Stimulated activated naive CD4-positive, alpha-beta T cell (primary cell): ENCODE results near the gene CETN3.
"Not testable (repeated sequence)": the region's sequence is repeated elsewhere in the genome, so short reads cannot be mapped to it uniquely, and the experiment has no call there.

ENCODE experiments used
- DNase-seq, 6 experiments: peaks; one replicate each; lab custom pipeline; 2025; lab: John Stamatoyannopoulos, UW

CETN3 gene

GRCh38 chr5:90383903-90384302 lies 25.7 kb downstream of the CETN3 start:
- no peak for DNase-seq

DNA sequence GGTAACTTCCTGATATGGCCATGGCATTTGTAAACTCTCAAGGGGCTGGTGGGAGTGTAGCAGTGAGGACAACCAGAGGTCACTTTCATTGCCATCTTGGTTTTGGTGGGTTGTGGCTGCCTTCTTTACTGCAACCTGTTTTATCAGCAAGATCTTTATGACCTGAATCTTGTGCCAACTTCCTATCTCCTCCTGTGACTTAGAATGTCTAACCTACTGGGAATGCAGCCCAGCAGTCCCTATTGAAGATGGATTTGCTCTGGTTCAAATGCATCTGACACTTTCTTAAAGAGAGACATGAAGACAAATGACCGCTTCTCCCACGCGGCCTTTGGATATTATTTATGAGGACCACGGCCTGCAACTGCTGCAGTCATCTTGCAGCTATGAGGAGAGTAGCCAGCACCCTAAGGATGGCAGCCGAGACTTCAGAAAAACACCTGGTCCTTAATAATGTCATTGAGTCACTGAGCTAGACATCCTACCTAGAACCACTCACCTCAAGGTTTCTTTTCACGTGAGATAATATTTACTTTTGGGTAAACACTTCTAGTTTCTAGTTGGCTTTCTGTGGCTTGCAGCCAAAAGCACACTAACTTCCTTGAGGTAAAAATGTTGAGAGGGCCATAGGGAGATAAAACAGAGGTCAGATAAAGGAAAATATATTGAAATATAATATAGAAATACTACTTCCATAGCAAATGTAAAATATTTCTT lies 28.2 kb downstream of the CETN3 start:
- no peak for DNase-seq

DNA sequence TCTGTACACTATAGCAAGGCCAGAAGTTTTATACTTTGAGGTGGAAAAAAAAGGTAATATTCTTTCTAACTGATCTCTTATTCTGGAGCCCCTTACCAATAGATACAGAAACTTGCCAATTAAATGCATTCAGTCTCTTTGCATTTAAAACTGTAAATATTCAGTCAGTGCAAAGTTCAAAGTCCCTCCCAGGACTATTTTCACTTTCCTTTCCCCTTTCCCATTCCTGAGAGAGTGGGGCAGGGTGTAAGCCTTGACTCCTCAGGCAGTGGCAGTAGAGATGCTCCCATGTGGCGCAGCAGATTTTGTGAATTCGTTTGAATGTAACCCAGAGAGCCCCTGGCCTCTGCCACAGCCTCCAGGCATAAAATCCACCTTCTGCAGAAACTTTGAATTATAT lies 29.9 kb downstream of the CETN3 start:
- no peak for DNase-seq

DNA sequence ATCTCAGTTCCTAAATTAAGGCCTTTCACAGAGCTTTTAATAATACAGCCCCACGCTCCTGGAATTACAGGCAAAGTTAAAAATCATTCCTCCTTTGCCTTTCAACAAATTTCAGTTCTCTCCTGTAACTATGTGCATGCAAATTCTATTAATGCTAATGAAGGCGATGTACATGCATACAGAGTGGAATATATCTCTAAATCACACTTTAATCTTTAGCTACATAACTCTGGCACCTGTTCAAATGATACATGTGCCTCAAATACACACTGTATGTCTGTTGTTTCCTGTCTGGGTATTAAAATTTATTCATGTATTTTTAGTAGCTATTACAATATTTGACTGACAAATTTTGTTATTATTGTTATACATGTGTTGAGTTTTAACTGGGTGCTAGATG lies 30.8 kb downstream of the CETN3 start:
- DNase-seq = no peak

GRCh38 chr5:90371269-90371668 lies 38.3 kb downstream of the CETN3 start:
- not testable (repeated sequence) for DNase-seq

DNA sequence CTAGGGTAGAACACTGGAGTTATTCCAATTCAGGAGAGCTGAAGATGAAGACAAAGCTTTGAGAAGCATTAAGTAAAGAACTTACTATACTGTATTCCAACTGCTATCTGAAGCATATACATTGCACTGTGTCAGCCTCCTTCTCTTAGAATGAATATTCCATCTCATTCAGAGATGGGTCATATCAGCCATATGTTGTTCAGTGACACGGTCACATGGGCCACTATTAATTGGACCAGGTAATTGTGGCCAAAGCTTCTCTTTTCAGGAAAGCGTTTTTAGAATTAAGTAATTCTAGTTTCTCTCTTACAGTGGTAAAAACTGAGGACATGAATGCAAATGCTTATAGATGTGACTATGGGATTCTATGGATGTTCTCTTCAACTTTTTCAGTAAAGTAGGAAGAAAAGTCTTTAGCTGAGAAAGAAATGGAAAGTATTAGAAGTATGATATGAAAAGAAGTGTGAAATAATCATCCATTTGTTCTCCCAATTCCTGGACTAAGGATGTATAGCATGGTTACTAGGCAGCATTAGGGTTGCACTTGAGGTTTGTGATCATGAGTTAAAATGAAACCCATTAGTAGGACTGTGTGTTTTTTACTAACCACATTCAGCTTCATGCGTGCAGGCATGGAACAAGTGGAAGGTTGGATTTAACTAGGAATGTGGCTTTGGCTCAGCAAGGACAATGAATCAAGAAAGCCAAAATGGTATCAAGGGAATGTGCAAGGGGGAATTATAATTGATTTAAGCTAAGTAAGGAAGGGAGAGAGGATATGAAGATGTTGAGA lies 40.9 kb downstream of the CETN3 start:
- DNase-seq = no peak

- no peak for DNase-seq
These were observed 41.7 kb downstream of the CETN3 start for GRCh38 chr5:90367879-90368278.

GRCh38 chr5:90366948-90367347 lies 42.6 kb downstream of the CETN3 start:
- DNase-seq = no peak

GRCh38 chr5:90365328-90365727 lies 44.2 kb downstream of the CETN3 start:
- no peak for DNase-seq

GRCh38 chr5:90359073-90359920 lies 50.3 kb downstream of the CETN3 start:
- no peak for DNase-seq

DNA sequence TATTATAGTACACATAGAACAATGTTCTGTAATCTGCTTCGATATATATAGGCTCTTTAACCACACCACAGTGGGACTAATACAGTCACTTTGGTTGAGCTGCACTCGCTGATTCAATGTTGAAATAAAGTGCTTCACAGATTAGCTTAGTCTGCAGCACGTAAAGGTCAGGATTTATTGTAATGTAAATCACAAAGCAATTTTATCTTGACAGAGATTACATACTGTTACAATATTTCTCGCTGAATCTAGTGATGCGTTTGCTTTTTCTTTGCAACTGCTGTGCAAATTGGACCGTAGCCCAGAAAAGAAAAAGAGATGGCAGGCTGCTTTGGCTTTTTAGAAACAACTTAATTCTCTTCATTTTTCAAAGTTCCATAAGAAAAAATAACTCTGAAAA lies 52.9 kb downstream of the CETN3 start:
- no peak for DNase-seq

DNA sequence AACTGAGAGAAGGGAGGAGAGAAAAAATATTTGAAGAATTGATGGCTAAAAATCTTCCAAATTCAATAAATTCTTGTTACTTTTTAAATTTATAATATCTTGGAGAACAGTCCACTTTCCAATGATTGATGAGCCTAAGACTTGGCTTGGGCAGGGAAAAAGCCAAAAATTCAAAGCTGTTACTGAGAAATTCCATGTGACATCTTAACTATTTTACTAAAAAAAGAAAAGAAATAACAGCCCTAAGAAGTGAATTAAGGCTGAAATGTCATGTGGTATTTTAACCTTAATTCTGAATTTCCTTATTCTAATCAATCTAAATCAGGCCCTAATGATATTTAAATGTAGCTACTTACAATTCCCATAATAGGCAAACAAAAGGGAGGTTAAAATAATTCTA lies 53.4 kb downstream of the CETN3 start:
- DNase-seq = no peak

- DNase-seq = no peak
These were observed 53.9 kb downstream of the CETN3 start for GRCh38 chr5:90355635-90356034.

- no peak for DNase-seq
These were observed 56.3 kb downstream of the CETN3 start for GRCh38 chr5:90353254-90353653.

- no peak for DNase-seq
These were observed 58.5 kb downstream of the CETN3 start for GRCh38 chr5:90351101-90351500.

- no peak for DNase-seq
These were observed 62.1 kb downstream of the CETN3 start for GRCh38 chr5:90347462-90347861.

- DNase-seq = no peak
These were observed 63.9 kb downstream of the CETN3 start for GRCh38 chr5:90345684-90346083.

- DNase-seq = no peak
These were observed 64.9 kb downstream of the CETN3 start for GRCh38 chr5:90344689-90345088.

GRCh38 chr5:90343731-90344130 lies 65.8 kb downstream of the CETN3 start:
- DNase-seq = not testable (repeated sequence)

DNA sequence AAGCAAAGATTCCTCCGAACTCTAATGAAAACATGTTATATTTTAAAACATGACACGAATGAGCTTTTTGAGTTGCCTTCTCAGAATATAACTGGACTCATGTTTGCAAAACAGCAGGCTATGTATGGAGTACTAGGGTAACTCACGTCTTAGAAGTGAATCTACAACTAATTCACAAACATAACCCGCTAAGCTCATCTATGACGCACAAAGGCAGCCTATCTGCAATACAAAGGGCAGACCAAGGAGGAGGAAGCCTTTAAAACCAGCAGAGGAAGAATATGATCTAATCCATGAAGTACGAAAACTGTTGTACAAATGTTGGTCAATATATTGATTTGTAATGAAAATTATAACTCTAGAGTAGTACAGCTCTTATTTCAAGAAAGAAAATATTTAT lies 67.0 kb downstream of the CETN3 start:
- DNase-seq = no peak
